Measurements from ENCODE around the gene GPRIN3. TPM values are rescaled to one million over a fixed set of nuclear protein-coding genes. Genes with fewer than 3 reads are reported as not detected.
A peak's percentile ranks its signal among the peaks of the same experiment; 100 is the strongest.

The GPRIN3 gene
- total RNA-seq, 3 donors from 2014 or later: 6.0 to 23.8 (median 23.7) TPM

DNA sequence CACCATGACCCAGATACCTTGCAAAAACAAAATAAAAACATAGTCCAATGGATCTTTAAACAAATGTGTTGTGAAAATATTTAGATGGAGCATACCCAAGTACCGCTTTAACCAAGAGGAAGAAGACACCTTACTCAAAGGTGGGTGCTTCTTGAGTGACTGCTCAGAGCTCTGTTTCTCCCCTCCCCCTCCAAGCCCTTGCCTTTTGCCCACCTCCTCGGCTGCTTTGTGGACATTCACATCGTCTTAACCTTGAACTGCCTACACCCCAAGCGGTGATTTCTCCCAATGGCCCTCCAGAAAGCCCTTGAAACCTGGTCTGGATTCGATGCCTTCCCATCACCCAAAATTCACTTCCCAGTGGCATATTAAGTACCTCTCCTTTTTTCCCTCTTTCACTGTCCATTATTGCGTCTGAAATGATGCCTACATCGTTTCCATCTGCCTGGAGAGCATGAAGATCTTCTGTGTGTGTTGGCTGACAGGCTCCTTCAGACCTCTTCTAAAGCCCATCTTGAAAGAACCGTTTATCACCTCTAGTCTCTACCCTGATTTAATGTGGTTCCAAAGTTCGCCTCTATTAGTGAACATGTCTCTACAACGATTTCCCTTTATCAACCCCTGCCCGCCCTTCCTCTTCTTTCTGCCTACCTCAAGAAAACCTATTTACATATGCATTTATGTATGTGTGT lies 968 bp downstream of the GPRIN3 start:
- Histone ChIP-seq H3K9me3 (no peaks in the 10 kb centered on the region), H3K4me1 (ENCODE audit: low read depth) (peaks cover 28% of the 10 kb centered on the region), H3K36me3 (ENCODE audit: low read depth) (no peaks in the 10 kb centered on the region), H3K4me3 (peak overlapping the region; percentile 65)
- intact Hi-C loops (cut with DNase I, micrococcal nuclease): loop anchor here in 1 of 2 donors (10.0 kb wide), 1 partner anchor 52 kb away; no protein-coding TSS in a partner anchor
- TF ChIP-seq, protein P1, sequence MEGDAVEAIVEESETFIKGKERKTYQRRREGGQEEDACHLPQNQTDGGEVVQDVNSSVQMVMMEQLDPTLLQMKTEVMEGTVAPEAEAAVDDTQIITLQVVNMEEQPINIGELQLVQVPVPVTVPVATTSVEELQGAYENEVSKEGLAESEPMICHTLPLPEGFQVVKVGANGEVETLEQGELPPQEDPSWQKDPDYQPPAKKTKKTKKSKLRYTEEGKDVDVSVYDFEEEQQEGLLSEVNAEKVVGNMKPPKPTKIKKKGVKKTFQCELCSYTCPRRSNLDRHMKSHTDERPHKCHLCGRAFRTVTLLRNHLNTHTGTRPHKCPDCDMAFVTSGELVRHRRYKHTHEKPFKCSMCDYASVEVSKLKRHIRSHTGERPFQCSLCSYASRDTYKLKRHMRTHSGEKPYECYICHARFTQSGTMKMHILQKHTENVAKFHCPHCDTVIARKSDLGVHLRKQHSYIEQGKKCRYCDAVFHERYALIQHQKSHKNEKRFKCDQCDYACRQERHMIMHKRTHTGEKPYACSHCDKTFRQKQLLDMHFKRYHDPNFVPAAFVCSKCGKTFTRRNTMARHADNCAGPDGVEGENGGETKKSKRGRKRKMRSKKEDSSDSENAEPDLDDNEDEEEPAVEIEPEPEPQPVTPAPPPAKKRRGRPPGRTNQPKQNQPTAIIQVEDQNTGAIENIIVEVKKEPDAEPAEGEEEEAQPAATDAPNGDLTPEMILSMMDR (IDR thresholded peaks at IDR 0.05): no peak
- DNase-seq (peak in 1 of 3 donors; percentile 35), ATAC-seq (peak; percentile 41)

GRCh38 chr4:89305712-89306437 lies 1.7 kb downstream of the GPRIN3 start:
- no peaks in the 10 kb centered on the region for H3K9me3 ChIP-seq
- TF ChIP-seq, protein P1 (IDR thresholded peaks at IDR 0.05): no peak
- DNase-seq (no peak), ATAC-seq (peak; percentile 37)
- intact Hi-C loops (cut with DNase I, micrococcal nuclease): loop anchor here in 1 of 2 donors (10.0 kb wide), 1 partner anchor 51 kb away; no protein-coding TSS in a partner anchor
- H3K4me3 ChIP-seq: peak overlapping the region; percentile 3
- peaks cover 28% of the 10 kb centered on the region for H3K4me1 ChIP-seq (ENCODE audit: low read depth)
- H3K36me3 ChIP-seq (ENCODE audit: low read depth): no peaks in the 10 kb centered on the region

DNA sequence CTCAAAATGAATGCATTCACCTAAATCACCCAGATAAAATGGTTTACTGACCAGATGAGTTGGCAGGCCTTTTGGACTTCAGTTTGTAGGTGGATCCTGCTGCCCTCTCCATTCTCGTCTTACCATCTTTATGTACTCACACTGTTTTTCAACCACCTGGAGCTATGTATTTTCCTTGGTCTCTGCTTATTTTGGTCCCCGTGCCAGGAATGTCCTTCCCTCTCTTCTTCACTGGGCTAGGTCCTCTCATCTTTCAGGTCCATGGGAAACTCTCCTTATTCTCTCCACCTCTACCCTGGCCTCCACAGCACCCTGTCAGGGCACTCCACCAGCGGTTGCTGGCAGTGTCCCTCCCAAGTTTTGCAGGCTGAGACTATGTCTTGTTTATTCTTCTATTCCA lies 2.6 kb downstream of the GPRIN3 start:
- intact Hi-C loops (cut with DNase I, micrococcal nuclease): loop anchor here in 1 of 2 donors (10.0 kb wide), 1 partner anchor 50 kb away; no protein-coding TSS in a partner anchor
- no peaks in the 10 kb centered on the region for H3K36me3 ChIP-seq (ENCODE audit: low read depth)
- DNase-seq (peak in 2 of 3 donors; percentile 43), ATAC-seq (peak; percentile 2)
- H3K4me3 ChIP-seq: no peak overlapping the region
- peaks cover 35% of the 10 kb centered on the region for H3K4me1 ChIP-seq (ENCODE audit: low read depth)
- no peaks in the 10 kb centered on the region for H3K9me3 ChIP-seq
- TF ChIP-seq, protein P1 (IDR thresholded peaks at IDR 0.05): no peak

DNA sequence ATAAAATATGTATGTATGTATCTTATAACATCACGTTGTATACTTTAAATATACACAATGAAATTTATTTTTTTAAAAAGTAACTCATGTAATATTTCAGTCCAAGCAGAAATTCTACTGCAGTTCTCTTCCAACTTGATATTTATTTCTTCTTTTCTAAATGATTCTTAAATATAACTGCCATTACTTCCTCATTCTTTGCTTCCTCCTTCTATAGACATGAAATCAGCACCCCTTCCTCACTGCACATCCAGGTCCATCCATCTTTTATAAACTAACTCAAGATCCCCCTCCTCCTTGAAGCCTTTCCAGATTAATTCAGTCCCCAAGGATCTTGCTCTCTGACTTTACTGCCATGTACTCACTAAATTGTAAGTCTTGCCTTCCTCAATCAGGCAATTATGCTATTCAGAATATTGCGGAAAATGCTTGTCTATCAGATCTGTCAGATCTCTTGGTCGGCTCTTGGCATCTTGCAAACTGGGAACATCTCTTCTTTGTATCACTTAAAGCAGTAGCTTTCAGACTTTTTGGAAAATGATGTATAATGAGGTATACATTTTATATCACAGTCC lies 3.7 kb downstream of the GPRIN3 start:
- Histone ChIP-seq H3K9me3 (no peaks in the 10 kb centered on the region), H3K4me3 (no peak overlapping the region), H3K4me1 (ENCODE audit: low read depth) (peaks cover 40% of the 10 kb centered on the region), H3K36me3 (ENCODE audit: low read depth) (no peaks in the 10 kb centered on the region)
- TF ChIP-seq, protein P1 (IDR thresholded peaks at IDR 0.05): no peak
- intact Hi-C loops (cut with DNase I, micrococcal nuclease): loop anchor here in 1 of 2 donors (10.0 kb wide), 1 partner anchor 49 kb away; no protein-coding TSS in a partner anchor
- ATAC-seq (no peak), DNase-seq (no peak)

- Histone ChIP-seq H3K36me3 (ENCODE audit: low read depth) (no peaks in the 10 kb centered on the region), H3K4me3 (no peak overlapping the region), H3K9me3 (no peaks in the 10 kb centered on the region), H3K4me1 (ENCODE audit: low read depth) (peaks cover 37% of the 10 kb centered on the region)
- ATAC-seq: peak; percentile 46
- TF ChIP-seq, protein P1 (IDR thresholded peaks at IDR 0.05): no peak
- intact Hi-C loops (cut with DNase I, micrococcal nuclease): loop anchor here in 1 of 2 donors (10.0 kb wide), 1 partner anchor 48 kb away; no protein-coding TSS in a partner anchor
- peak in 2 of 3 donors; percentile 46 to 67 for DNase-seq
These were observed 4.4 kb downstream of the GPRIN3 start for GRCh38 chr4:89303177-89303576.
